GM21619 (cell line): ENCODE measurements around the gene SEPTIN3.
"Not testable (repeated sequence)": the region's sequence is repeated elsewhere in the genome, so short reads cannot be mapped to it uniquely, and the experiment has no call there.

ENCODE experiments used
- ATAC-seq: cut with Tn5 transposase; IDR thresholded peaks from one replicate; pipeline ENCODE4 v1.9.1; 2021; ENCODE audit not compliant: unreplicated experiment

SEPTIN3 gene

DNA sequence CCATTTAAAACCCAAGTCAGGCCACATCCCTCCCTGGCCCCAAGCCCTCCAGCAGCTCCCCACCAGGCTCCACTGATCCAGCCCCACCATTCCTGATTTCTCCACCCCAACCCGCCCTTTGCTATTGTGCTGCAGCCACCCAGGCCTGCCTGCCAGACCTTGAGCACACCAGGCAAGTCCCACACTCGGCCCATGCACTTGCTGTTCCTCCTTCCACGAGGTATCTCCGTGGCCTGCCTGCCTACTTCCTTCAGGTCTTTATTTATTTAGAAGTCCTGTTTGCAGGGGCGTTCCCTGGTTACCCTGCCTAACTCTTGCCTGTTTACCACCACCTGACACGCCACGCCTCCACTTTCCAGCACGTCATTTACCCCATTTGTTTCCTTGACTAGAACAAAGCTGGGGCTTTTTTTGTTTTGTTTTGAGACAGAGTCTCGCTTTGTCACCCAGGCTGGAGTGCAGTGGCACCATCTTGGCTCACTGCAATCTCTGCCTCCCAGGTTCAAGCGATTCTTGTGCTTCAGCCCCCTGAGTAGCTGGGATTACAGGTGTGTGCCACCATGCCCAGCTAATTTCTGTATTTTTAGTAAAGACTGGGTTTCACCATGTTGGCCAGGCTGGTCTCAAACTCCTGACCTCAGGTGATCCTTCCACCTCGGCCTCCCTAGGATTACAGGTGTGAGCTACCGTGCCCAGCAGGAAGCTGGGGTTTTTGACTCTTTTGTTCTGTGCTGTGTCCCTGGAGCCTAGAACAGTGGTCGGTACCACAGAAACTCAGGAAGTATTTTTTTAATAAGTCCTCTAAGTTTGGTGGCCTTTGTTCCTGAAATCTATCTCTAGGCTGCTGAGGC is 29.0 kb upstream of the SEPTIN3 start:
- ATAC-seq, result peak; percentile 40

- no peak for ATAC-seq
Observed at GRCh38 chr22:41940832-41941765, 28.1 kb upstream of the SEPTIN3 start.

GRCh38 chr22:41943661-41944209 is 25.5 kb upstream of the SEPTIN3 start:
- no peak for ATAC-seq

GRCh38 chr22:41946629-41947423 is 22.4 kb upstream of the SEPTIN3 start, which contains the start of gene CENPM:
Gene CENPM, minus strand, starts transcription at chr22:41947152. Its CDS starts 76 bp downstream, at chr22:41947076.
- peak; percentile 63 for ATAC-seq

DNA sequence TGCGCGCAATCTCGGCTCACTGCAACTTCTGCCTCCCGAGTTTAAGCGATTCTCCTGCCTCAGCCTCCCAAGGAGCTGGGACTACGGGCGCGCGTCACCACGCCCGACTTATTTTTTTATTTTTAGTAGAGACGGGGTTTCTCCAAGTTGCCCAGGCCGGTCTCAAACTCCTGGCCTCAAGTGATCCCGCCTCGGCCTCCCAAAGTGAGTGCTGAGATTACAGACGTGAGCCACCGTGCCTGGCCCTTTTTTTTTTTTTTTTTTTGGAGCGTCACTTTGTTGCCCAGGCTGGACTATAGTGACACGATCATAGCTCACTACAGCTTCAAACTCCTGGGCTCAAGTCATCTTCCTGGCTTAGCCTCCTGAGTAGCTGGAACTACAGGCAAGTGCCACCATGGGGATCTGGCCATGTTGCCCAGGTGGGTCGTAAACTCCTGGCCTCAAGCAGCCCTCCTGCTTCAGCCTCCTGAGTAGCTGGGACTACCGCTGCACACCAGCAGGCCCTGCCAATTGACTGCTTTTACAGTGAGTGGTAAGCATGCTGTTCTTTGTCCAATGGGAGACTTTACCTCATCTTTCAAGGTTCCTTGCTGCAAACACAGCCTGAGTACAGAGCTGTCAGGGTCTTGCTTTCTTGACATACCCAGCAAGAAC is 21.7 kb upstream of the SEPTIN3 start:
- no peak for ATAC-seq

- no peak for ATAC-seq
Observed at GRCh38 chr22:41948142-41948541, 21.1 kb upstream of the SEPTIN3 start.

GRCh38 chr22:41948928-41949296 is 20.3 kb upstream of the SEPTIN3 start:
- not testable (repeated sequence) for ATAC-seq

GRCh38 chr22:41949297-41949965 is 19.8 kb upstream of the SEPTIN3 start:
- no peak for ATAC-seq

GRCh38 chr22:41951898-41952474 is 17.3 kb upstream of the SEPTIN3 start, which contains the start of gene SMIM45:
Gene SMIM45, plus strand, starts transcription at chr22:41952150.
- ATAC-seq, result no peak

DNA sequence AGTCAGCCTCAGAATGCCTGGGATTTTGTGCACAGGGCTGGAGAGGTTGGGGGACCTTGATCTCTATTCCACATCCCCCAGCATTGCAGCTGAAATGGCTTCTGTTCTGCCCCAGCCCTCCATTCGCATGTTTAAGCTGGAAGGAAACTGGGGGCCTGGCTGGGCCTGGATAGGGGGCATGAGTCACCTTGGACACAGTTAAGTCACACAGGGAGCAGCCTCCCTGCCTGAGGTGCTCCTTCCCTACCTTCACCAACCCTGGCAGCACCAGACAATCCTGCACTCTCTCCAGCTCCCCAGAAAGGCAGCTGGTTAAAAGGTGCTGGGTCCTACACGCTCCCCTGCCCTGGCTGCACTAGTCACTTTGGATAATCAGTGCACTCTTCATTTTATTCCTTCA is 16.5 kb upstream of the SEPTIN3 start:
- ATAC-seq, result no peak

- peak; percentile 16 for ATAC-seq
Observed at GRCh38 chr22:41957941-41958556, 11.2 kb upstream of the SEPTIN3 start.

- no peak for ATAC-seq
Observed at GRCh38 chr22:41963453-41964111, 5.7 kb upstream of the SEPTIN3 start.

- ATAC-seq, result no peak
Observed at GRCh38 chr22:41964112-41964491, 5.1 kb upstream of the SEPTIN3 start.

DNA sequence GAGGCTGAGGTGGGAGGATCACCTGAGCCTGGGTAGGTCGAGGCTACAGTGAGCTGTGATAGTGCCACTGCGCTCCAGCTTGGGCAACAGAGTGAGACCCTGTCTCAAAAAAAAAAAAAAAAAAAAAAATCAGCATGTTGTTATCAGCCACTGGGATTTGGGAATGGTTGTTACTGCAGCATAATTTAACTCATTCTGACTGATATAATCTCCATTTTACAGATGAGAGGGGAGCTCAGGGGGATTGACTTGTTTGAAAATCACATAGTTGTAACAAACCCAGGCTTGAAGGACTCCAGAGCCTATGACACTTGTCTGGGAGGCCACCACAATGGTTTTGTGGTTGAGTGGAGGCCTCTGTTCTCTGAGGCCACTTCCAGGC is 3.0 kb upstream of the SEPTIN3 start:
- ATAC-seq, result no peak

DNA sequence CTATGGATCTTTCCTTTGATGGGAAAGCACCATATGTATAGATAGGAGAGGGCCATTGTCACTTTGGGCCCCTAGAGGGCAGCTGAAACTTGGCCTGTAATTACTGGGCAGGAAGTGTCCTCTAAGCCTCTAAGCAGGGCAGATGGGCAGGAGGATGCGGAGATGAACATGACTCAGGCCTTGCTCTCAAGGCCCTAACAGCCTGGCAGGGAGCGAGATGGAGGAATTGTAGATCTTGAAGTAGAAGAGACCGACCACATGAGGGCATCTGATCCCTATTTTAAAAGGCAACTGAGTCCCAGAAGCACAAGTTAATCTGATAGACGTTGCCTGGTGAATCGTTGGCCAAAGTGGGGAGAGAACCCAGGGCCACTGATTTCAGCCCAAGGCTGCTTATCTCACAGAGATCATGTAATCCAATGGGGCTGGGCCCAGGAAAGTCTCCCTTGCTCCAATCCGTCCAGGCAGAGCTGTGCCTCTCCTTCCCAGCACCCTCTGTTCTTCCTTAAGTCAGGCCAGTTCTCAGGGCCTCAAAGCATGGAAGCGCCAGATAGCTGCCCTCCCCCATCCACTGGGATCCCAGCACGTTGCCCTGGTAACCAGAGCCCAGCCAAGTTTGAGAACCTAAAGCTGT is 2.5 kb upstream of the SEPTIN3 start:
- no peak for ATAC-seq

DNA sequence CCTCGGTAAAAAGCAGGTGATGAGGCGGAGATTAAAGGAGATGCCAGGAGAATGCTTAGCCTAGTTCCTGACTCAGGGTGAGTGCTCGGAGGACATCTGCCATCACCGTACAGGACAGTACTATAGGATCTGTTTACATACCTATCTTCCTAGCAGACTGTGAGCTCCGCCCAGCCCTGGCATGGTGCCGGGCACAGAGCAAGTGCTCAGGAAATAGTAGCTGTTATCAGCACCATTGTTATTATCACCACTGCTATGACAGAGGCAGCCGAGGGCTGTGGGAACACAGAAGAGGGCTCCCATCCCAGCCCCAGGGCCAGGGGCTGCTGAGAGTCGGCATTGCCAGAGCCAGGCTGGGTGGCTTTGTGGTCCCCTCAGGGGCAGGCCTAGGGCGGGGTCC is 642 bp upstream of the SEPTIN3 start:
- no peak for ATAC-seq

GRCh38 chr22:41970601-41971000 is 1.4 kb downstream of the SEPTIN3 start:
- no peak for ATAC-seq

DNA sequence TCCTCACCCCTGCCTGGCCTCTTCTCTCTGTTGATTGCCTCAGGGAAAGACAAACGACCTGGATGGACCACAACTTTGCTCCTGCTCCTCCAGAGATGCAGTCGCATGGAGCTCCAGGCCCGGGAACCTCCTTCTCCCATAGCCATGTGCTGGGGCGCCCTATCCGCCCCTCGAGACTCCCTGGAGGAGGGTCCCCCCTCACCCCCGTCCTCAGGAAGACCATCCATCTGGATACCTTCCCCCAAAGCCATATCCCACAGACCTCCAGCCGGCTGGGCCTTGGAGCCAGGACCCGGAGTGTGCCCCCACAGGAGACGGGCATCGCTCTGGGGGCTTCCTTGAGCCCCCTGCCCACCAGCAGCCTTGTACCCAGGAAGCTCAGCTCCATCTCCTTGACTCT is 2.2 kb downstream of the SEPTIN3 start:
- no peak for ATAC-seq
